GM12864 (cell line): ENCODE results near the gene COPG1.

Experiments
- DNase-seq: peaks from one replicate; pipeline ENCODE4 v3.0.0-alpha.2; 2011; ENCODE audit warnings: low read depth
- H3K4me3 ChIP-seq: 2 replicates; pipeline ENCODE4 v1.5.1; 2011; ENCODE audit warnings: mild to moderate bottlenecking, low read depth, low read length, control low read depth
- CTCF ChIP-seq: IDR thresholded peaks from 2 replicates; pipeline ENCODE4 v1.5.1; 2011; ENCODE audit warnings: low read depth, mild to moderate bottlenecking, moderate library complexity, low read length, control low read depth, inconsistent platforms; ENCODE audit errors: missing control alignments

The COPG1 gene

DNA sequence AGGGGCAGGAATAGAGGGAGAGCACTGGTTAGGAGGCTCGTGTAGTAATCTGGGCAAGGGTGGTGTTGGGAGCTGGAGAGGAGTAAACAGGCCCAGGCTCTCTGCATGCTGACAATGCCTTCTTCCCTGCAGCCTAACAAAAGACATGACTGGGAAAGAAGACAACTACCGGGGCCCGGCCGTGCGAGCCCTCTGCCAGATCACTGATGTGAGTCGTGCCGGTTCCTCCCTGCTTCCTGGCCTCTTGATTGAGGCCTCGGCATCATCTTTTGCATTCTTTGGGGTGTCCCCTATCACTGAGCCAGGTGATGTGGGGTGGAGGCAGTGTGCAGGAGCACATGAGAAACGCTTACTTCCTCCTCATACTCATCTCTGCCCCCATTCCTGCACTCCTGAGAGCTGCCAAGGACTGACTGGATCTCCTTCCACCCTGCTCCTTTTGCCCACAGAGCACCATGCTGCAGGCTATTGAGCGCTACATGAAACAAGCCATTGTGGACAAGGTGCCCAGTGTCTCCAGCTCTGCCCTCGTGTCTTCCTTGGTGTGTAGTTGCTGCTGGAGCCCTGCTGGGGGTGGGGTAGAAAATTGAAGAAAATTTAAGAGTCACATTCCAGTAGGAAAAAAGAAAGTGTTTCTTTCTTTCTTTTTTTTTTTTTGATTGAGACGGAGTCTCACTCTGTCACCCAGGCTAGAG lies 5.3 kb downstream of the COPG1 start:
- DNase-seq, result no peak
- H3K4me3 ChIP-seq, result no peak overlapping the region
- no peak for TF ChIP-seq CTCF

GRCh38 chr3:129256270-129256669 lies 6.9 kb downstream of the COPG1 start:
- no peak for DNase-seq
- H3K4me3 ChIP-seq, result no peak overlapping the region
- no peak for TF ChIP-seq CTCF

- DNase-seq, result no peak
- TF ChIP-seq CTCF, result no peak
Observed at GRCh38 chr3:129257609-129258008, 8.2 kb downstream of the COPG1 start.

DNA sequence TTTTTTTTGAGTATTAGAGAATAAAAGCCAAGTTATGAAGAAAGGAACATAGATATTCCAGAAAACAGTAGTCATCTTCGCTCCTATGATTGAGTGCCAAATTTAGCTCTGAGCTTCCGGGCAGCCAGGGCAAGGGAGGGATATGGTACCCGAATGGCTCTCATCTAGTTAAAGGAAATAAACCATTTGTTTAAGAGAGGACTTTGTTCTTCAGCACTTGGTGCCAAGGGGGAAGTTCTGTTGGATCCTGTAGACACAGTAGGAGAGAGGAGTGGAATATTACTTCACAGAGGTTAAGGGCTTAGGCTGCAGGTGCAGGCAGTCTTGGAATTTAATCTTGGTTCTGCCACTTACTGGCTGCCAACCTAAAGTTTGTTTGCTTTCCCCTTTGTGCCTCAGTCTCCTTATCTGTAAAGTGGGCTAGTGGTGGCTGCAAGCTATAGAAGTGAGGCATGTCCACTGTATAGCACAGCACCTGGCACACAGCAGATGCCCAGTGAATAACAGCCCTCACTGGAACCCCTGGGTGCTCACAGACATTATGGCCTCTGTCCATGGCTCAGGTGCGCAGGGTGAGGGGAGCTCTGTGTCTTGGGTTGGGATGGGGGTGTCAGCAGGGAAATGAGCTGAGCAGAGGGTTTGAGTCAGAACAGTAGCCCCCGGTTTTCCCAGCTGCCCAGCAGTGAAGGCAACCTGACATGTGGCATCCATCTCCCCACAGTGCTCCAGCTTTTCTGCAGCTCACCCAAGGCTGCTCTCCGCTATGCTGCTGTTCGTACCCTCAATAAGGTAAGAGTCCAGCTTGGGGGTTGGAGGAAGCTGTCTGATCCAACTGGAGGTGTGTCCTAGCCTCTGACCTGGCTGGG lies 10.4 kb downstream of the COPG1 start:
- no peak overlapping the region for H3K4me3 ChIP-seq

More at GRCh38 chr3:129257609-129258008, 8.2 kb downstream of the COPG1 start:
- no peak overlapping the region for H3K4me3 ChIP-seq

DNA sequence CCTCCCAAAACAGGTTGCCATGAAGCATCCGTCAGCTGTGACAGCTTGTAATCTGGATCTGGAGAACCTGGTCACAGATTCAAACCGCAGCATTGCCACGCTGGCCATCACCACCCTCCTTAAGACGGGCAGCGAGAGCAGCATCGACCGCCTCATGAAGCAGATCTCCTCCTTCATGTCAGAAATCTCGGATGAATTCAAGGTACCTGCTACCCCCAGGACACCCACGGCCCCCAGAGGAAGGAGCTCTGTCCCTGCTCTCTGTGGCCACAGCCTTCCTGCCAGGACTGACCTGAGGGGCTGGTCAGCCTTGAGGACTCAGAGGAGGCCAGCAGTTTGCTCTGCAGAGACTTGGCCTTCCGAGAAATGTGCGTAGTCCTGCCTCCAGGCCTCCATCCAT lies 11.2 kb downstream of the COPG1 start:
- no peak for TF ChIP-seq CTCF
- no peak overlapping the region for H3K4me3 ChIP-seq
- no peak for DNase-seq

More for the DNA sequence above, 10.4 kb downstream of the COPG1 start:
- no peak for DNase-seq
- TF ChIP-seq CTCF, result no peak

- TF ChIP-seq CTCF, result no peak
- no peak overlapping the region for H3K4me3 ChIP-seq
- DNase-seq, result no peak
Observed at GRCh38 chr3:129261894-129262293, 12.5 kb downstream of the COPG1 start.
